GM03348 (cell line): ENCODE data around the gene LETM1.

Experiments
- DNase-seq: peaks from one replicate; pipeline ENCODE4 v3.0.0; 2012; ENCODE audit warnings: low spot score

The LETM1 gene

GRCh38 chr4:1872870-1873269, 16.9 kb upstream of the LETM1 start:
- DNase-seq = peak; percentile 58

DNA sequence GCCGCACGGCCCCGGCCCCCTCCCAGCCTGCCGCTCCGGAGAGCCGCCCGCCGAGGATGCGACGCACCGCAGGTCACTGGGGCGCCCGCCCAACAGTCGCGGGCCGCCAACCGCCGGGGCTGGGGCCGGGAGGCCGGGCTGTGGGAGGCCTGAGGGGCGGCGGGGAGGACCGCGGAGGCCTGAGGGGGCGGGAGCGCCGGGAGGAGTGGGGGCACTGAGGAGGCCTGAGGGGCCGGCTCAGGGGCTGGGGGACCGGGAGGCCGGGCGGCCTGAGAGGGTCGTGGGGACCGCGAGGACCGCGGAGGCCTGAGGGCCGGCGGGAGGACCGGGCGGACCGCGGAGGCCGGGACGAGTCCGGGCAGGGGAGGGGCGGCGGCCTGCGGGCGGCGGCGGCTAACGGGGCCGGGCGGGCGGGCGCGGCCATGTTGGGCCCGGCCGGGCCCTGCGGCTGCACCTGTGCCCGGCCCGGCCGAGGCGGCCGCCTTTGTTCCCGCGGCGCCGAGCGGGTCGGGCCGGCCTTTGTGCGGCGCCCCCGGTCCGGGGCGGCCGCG, 15.6 kb upstream of the LETM1 start:
- peak; percentile 70 for DNase-seq

GRCh38 chr4:1870578-1871443, 14.9 kb upstream of the LETM1 start, which contains the start of gene NSD2:
NSD2 (plus strand) TSS chr4:1871393; CDS start chr4:1900655, 29,262 bp downstream.
- peak; percentile 99 for DNase-seq

DNA sequence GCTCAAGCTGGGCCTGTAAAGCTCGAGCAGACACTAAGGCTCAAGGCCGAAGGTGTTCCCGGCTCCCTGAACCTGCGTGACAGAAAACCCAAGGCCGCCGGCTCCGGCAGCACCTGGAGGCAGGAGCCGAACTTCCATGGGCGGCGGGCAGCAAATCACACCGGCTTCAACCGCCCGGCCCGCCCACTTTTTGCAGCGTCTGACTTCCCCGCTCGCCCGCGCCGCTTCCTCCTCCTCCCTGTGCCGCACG, 14.3 kb upstream of the LETM1 start:
- peak; percentile 86 for DNase-seq

DNA sequence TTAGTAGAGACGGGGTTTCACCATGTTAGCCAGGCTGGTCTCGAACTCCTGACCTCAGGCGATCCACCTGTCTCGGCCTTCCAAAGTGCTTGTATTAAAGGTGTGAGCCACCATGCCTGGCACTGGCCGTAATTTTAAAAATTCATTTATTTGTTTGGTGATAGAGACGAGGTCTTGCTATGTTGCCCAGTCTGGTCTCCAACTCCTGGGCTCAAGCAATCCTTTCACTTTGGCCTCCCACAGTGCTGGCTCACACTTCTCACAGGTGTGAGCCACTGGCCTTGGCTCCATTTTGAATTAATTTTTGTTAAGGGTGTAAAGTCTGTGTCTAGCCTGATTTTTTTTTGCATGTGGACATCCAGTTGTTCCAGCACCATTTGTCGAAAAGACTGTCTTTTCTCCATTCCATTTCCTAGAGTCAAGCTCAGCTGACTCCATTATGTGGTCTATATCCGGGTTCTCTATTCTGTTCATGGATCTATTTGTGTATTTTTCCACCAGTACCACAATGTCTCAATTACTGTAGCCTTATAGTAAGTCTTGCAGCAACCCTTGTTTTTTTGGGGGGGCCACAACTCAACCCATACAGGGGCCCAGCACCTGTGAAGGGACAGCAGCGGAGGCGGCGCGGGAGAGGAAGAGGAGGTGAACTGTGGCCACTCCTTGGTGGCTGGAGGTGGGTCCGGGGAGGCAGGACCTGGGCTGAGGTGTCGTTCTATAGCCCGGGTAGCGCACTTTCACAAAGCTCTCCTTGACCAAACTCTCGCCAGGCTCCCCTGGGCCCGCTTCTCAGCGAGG, 13.8 kb upstream of the LETM1 start:
- no peak for DNase-seq

DNA sequence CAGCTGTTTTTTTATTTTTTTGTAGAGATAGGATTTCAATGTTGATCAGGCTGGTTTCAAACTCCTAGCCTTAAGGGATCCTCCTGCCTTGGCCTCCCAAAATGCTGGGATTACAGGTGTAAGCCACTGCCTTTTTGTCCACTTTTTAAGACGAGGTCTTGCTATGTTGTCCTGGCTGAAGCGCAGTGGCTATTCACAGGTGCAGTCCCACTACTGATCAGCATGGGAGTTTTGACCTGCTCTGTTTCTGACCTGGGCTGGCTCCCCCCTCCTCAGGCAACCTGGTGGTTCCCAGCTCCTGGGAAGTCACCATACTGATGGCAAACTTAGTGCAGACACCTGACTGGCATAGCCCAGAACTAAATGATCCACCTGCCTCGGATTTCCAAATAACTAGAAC, 13.0 kb upstream of the LETM1 start:
- DNase-seq = no peak

DNA sequence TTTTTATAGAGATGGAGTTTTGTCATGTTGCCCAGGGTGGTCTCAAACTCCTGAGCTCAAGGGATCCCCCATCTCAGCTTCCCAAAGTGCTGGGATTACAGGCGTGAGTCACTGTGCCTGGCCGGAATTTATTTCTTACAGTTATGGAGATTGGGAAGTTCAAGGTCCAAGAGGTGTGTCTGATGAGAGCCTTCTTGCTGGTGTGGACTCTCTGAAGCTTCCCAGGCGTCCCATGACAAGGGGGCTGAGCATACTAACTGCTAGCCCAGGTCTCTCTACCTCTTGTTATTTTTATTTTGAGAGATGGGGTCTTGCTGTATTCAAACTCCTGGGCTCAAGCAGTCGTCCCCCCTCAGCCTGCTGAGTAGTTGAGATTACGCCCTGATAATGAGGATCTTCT, 12.3 kb upstream of the LETM1 start:
- no peak for DNase-seq

DNA sequence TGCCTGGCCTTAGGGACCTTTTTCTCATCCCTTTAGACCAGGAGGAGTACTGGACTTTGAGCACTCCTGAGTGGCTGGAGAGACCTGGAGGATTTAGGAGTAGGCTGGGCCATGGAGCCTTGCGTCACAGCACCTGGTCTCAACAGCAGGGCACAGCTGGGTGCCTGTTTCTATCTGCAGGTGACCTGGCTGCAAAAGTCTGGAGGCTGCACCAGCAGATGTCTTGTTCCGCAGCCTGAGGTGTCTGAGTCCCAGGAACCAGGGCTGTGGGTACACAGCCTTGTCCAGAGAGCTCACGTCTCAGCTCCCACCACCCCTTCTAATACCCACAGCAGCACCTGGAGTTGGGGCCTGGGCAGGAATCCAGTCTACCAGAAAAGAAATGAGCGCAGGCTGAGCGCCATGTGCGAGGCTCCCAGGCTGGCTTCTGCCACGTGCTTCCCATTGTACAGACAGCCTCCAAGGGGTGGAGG, 10.3 kb upstream of the LETM1 start:
- no peak for DNase-seq

DNA sequence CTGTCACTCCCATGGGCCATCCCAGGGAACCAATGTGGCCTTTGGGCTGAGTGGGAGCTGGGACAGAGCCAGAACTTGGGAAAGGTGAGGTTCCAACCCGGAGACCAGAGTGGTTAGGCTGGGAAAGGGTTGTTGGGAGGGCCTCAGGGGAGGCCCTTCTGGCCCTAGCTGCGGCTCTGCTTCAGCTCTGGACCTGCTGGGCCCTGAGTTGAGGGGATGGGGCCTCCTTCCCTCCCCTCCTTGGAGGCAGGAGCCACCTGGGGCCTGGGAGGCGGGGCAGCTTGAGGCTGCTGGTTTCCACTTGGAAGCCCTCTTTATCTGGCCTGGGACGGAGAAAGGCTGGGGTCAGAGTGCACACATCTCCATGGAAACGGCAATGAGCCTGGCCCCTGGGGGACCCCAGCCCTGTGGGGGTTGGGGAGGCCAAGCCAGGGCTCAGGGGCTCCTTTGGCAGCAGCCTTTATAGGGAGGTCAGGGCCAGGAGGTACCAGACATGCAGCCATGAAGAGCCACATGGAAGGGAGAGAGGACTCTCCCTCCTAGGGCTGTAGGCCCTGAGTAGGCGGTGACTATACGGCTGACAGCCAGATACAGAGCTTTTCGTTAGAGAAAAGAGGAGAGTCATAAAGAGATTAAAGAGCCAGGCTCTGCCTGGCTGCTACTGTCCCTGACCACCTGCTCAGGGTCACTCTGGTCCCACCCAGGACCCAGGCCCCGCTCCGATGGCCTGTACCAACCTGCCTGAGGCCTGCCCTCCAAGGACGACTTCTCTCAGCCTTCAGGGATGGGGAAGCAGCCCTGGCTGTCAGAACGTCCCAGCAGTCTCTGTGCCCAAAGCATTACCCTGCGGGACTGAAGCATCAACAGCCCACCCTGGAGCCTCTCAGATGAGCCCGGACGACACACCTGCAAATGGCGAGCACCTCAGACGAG, 8.4 kb upstream of the LETM1 start:
- no peak for DNase-seq

GRCh38 chr4:1863297-1864033, 7.5 kb upstream of the LETM1 start:
- no peak for DNase-seq

DNA sequence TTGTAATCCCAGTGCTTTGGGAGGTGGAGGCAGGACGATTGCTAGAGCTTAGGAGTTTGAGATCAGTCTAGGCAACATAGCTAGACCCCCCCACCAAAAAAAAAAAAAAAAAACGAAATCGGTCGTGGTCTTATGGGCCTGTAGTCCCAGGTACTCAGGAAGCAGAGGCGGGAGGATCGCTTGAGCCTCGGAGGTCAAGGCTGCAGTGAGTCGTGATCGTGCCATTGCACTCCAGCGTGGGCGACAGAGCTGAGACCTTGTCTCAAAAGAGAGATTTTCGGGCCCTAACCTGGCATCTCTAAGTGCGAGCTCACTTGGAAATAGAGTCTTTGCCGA, 7.0 kb upstream of the LETM1 start:
- DNase-seq = no peak

GRCh38 chr4:1862055-1862911, 6.3 kb upstream of the LETM1 start:
- DNase-seq = no peak

DNA sequence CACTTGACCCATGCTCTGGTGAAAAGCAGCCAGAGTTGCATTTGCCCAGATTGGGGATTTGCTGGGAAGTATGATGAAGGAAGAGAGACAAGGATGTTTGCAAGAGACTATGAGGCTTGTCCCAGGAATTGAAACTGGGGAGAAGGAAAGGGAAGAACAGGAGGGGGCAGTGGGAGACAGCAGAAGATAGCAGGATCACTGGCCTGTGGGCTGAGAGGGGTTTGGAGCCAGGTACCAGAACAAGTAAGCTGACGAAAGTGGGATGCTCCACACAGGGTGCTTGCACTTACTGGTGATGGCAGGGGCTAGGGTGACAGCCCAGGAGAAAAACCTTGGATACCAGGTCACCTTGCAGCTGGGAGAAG, 3.4 kb upstream of the LETM1 start:
- DNase-seq = no peak

GRCh38 chr4:1857931-1858330, 2.0 kb upstream of the LETM1 start:
- DNase-seq = no peak

GRCh38 chr4:1856943-1857699, 1.2 kb upstream of the LETM1 start:
- DNase-seq = peak; percentile 53

- no peak for DNase-seq
Observed at GRCh38 chr4:1855333-1856070, 454 bp downstream of the LETM1 start.

DNA sequence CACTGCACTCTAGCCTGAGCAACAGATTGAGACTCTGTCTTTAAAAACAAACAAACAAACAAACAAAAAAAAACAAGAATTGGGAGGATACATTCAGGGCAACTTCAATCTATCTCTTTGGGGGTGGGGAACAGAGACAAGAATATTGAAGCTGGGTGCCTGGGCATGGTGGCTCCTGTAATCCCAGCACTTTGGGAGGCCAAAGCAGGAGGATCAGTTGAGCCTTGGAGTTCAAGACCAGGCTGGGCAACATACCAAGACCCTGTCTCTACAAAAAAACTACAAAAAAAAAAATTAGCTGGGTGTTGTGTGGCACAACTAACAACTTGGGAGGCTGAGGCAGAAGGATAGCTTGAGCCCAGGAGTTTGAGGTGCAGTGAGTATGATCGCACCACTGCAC, 1.2 kb downstream of the LETM1 start:
- DNase-seq = no peak

- no peak for DNase-seq
Observed at GRCh38 chr4:1852904-1853623, 2.9 kb downstream of the LETM1 start.
